SHP77 (cell line): ENCODE results near the gene ATF3.

Experiments used
- DNase-seq, 2 experiments: peaks; one replicate each; lab custom pipeline; 2025; lab: John Stamatoyannopoulos, UW

ATF3 gene

GRCh38 chr1:212608959-212609700, 569 bp downstream of the ATF3 start:
- peak in 1 of 2 experiments; percentile 26 for DNase-seq

GRCh38 chr1:212609701-212610574, 1.4 kb downstream of the ATF3 start:
- DNase-seq = no peak

- DNase-seq = no peak
Observed at GRCh38 chr1:212610575-212610967, 2.0 kb downstream of the ATF3 start.

- DNase-seq = no peak
Observed at GRCh38 chr1:212611000-212611948, 2.7 kb downstream of the ATF3 start.

- no peak for DNase-seq
Observed at GRCh38 chr1:212612041-212612961, 3.7 kb downstream of the ATF3 start.

- DNase-seq = no peak
Observed at GRCh38 chr1:212613440-212614335, 5.1 kb downstream of the ATF3 start.

GRCh38 chr1:212614453-212615200, 6.1 kb downstream of the ATF3 start:
- DNase-seq = no peak

- DNase-seq = no peak
Observed at GRCh38 chr1:212615201-212615470, 6.6 kb downstream of the ATF3 start.

- DNase-seq = no peak
Observed at GRCh38 chr1:212618466-212619210, 10.1 kb downstream of the ATF3 start.

- DNase-seq = no peak
Observed at GRCh38 chr1:212620293-212620692, 11.7 kb downstream of the ATF3 start.

- DNase-seq = no peak
Observed at GRCh38 chr1:212621043-212621948, 12.7 kb downstream of the ATF3 start.

- peak in 1 of 2 experiments; percentile 19 for DNase-seq
Observed at GRCh38 chr1:212621949-212622305, 13.4 kb downstream of the ATF3 start.

GRCh38 chr1:212622467-212622866, 13.9 kb downstream of the ATF3 start:
- DNase-seq = no peak

- no peak for DNase-seq
Observed at GRCh38 chr1:212622906-212623305, 14.3 kb downstream of the ATF3 start.

- no peak for DNase-seq
Observed at GRCh38 chr1:212623603-212624002, 15.0 kb downstream of the ATF3 start.

GRCh38 chr1:212624976-212625501, 16.5 kb downstream of the ATF3 start:
- no peak for DNase-seq

- DNase-seq = no peak
Observed at GRCh38 chr1:212625781-212626450, 17.4 kb downstream of the ATF3 start.
